ENCODE measurements around the gene KIAA1755. TPM values are rescaled to one million over a fixed set of nuclear protein-coding genes. Genes with fewer than 3 reads are reported as not detected.

KIAA1755 gene
- total RNA-seq, 1 donor from 2014 or later = 1.6 TPM

DNA sequence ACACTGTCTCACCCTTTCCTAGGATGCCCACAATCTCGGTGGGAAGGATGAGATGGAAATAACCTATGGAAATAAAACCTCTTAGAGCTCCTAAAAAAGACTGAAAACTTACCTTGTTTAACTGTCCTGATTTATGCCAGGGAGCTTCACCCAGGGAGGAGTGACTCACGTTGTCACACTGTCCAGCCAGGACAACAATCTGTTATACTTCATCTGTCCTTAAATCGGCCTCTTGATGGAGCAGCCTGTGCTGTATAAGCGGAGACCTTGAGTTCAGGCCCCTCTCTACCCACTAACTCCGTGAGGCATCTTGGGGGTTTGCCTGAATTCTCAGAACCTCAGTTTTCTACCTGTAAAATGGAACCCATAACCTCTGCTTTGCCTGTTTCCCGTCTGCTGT lies 9.2 kb upstream of the KIAA1755 start:
- TF ChIP-seq, protein P1, sequence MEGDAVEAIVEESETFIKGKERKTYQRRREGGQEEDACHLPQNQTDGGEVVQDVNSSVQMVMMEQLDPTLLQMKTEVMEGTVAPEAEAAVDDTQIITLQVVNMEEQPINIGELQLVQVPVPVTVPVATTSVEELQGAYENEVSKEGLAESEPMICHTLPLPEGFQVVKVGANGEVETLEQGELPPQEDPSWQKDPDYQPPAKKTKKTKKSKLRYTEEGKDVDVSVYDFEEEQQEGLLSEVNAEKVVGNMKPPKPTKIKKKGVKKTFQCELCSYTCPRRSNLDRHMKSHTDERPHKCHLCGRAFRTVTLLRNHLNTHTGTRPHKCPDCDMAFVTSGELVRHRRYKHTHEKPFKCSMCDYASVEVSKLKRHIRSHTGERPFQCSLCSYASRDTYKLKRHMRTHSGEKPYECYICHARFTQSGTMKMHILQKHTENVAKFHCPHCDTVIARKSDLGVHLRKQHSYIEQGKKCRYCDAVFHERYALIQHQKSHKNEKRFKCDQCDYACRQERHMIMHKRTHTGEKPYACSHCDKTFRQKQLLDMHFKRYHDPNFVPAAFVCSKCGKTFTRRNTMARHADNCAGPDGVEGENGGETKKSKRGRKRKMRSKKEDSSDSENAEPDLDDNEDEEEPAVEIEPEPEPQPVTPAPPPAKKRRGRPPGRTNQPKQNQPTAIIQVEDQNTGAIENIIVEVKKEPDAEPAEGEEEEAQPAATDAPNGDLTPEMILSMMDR (IDR thresholded peaks at IDR 0.05; ENCODE audit: partially characterized antibody, unreplicated experiment) = no peak
- DNase-seq = no peak
- H3K27me3 Mint-ChIP-seq (ENCODE audit: unreplicated experiment) = peaks cover 1% of the 10 kb centered on the region
- no peak overlapping the region for H3K27ac Mint-ChIP-seq (ENCODE audit: unreplicated experiment)
- H3K4me1 Mint-ChIP-seq (ENCODE audit: low read depth, unreplicated experiment) = peaks cover 5% of the 10 kb centered on the region
- no peaks in the 10 kb centered on the region for H3K9me3 Mint-ChIP-seq (ENCODE audit: unreplicated experiment)
- H3K36me3 Mint-ChIP-seq (ENCODE audit: unreplicated experiment) = peaks cover 12% of the 10 kb centered on the region
- no peak overlapping the region for H3K4me3 Mint-ChIP-seq (ENCODE audit: unreplicated experiment)

DNA sequence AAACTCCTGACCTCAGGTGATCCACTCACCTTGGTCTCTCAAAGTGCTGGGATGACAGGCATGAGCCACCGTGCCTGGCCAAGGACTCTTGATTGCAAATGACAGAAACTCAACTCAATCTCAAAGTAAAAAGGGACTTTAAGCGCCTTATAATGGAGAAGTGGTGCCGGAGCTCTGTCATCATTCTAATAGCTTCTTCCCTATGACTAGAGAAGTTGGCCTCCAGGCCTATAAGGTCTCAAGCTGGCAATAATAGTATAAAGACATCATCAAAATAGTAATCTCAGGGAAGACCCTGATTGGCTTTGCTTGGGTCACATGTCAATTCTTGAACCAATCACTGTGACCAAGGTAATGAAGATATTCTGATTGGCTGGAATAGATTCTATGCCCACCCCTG lies 8.5 kb upstream of the KIAA1755 start:
- TF ChIP-seq, protein P1 (IDR thresholded peaks at IDR 0.05; ENCODE audit: partially characterized antibody, unreplicated experiment) = no peak
- Mint-ChIP-seq H3K36me3 (ENCODE audit: unreplicated experiment) (peaks cover 12% of the 10 kb centered on the region), H3K27ac (ENCODE audit: unreplicated experiment) (no peak overlapping the region), H3K4me1 (ENCODE audit: low read depth, unreplicated experiment) (peaks cover 5% of the 10 kb centered on the region), H3K27me3 (ENCODE audit: unreplicated experiment) (no peaks in the 10 kb centered on the region), H3K4me3 (ENCODE audit: unreplicated experiment) (no peak overlapping the region), H3K9me3 (ENCODE audit: unreplicated experiment) (no peaks in the 10 kb centered on the region)
- DNase-seq = no peak

DNA sequence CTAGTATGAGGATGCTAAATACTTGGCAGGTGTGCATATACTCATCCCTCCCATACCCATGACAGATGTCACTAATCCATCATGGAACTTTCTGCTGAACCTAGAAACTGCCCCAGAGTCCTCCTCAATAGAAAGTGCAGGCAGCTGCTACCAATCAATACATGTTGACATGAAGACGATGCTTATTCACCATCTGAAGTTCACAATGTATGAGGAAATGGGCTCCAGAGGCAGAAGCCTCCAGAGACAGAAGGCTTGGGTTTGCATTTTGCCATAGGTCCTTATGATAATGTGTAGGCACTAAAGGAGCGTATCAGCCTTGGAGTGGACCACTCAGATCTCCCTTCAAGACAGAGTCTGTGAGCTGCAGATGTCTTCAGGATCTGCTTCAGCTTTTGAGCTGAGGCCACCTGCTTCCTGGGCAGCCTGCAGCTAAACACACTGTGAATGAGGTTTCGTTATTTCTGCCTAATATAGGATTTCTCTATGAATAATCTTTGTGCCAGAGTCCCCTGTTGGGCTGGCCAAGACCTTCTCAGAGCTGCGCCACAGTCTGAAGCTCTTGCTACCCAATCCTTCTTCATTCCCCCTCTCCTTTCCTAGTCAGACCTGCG lies 7.5 kb upstream of the KIAA1755 start:
- Mint-ChIP-seq H3K27me3 (ENCODE audit: unreplicated experiment) (no peaks in the 10 kb centered on the region), H3K4me1 (ENCODE audit: low read depth, unreplicated experiment) (peaks cover 7% of the 10 kb centered on the region), H3K4me3 (ENCODE audit: unreplicated experiment) (no peak overlapping the region), H3K9me3 (ENCODE audit: unreplicated experiment) (no peaks in the 10 kb centered on the region), H3K27ac (ENCODE audit: unreplicated experiment) (no peak overlapping the region), H3K36me3 (ENCODE audit: unreplicated experiment) (peaks cover 12% of the 10 kb centered on the region)
- TF ChIP-seq, protein P1 (IDR thresholded peaks at IDR 0.05; ENCODE audit: partially characterized antibody, unreplicated experiment) = no peak
- DNase-seq = no peak

DNA sequence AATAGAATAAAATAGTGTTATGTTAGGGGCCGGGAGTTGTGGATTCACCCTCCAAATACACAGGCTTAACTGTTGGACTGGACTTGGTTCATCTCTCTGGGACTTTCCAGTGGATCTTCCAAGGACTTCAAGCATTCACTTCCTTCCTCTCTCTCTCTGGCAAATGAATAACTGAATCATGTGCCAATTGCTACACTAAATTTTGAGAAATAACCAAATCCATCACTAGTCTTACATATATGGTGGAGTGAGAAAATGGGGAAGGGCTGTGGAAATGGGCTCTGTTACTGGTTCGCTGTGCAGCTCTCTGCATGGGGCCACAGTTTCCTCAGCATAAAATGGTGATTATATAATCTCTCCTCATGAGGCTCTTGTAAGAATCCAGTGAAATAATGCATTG lies 6.8 kb upstream of the KIAA1755 start:
- no peaks in the 10 kb centered on the region for H3K27me3 Mint-ChIP-seq (ENCODE audit: unreplicated experiment)
- H3K27ac Mint-ChIP-seq (ENCODE audit: unreplicated experiment) = no peak overlapping the region
- H3K4me3 Mint-ChIP-seq (ENCODE audit: unreplicated experiment) = no peak overlapping the region
- H3K36me3 Mint-ChIP-seq (ENCODE audit: unreplicated experiment) = peaks cover 12% of the 10 kb centered on the region
- TF ChIP-seq, protein P1 (IDR thresholded peaks at IDR 0.05; ENCODE audit: partially characterized antibody, unreplicated experiment) = no peak
- H3K4me1 Mint-ChIP-seq (ENCODE audit: low read depth, unreplicated experiment) = peaks cover 9% of the 10 kb centered on the region
- H3K9me3 Mint-ChIP-seq (ENCODE audit: unreplicated experiment) = no peaks in the 10 kb centered on the region
- no peak for DNase-seq

DNA sequence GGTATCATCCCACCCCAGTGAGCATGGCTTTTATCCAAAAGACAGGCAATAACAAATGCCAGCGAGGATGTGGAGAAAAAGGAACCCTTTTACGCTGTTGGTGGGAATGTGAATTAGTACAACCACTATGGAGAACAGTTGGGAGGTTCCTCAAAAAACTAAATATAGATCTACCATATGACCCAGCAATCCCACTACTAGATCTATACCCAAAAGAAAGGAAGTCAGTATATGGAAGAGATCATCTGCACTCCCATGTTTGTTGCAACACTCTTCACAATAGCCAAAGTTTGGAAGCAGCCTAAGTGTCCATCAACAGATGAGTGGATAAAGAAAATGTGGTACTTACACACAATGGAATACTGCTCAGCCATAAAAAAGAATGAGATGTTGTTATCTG lies 5.9 kb upstream of the KIAA1755 start:
- Mint-ChIP-seq H3K4me1 (ENCODE audit: low read depth, unreplicated experiment) (peaks cover 9% of the 10 kb centered on the region), H3K27me3 (ENCODE audit: unreplicated experiment) (no peaks in the 10 kb centered on the region), H3K4me3 (ENCODE audit: unreplicated experiment) (no peak overlapping the region), H3K36me3 (ENCODE audit: unreplicated experiment) (peaks cover 12% of the 10 kb centered on the region), H3K9me3 (ENCODE audit: unreplicated experiment) (no peaks in the 10 kb centered on the region), H3K27ac (ENCODE audit: unreplicated experiment) (no peak overlapping the region)
- TF ChIP-seq, protein P1 (IDR thresholded peaks at IDR 0.05; ENCODE audit: partially characterized antibody, unreplicated experiment) = no peak
- DNase-seq = no peak
